GM19324 (cell line): ENCODE results near the gene KREMEN2.
A peak's percentile ranks its signal among the peaks of the same experiment; 100 is the strongest.

ENCODE experiments used
- ATAC-seq: cut with Tn5 transposase; IDR thresholded peaks from one replicate; pipeline ENCODE4 v1.9.1; 2021; ENCODE audit warnings: mild to moderate bottlenecking, moderate library complexity; ENCODE audit not compliant: unreplicated experiment, low FRiP score

The KREMEN2 gene

GRCh38 chr16:2976201-2976600, 12.1 kb downstream of the KREMEN2 start:
- ATAC-seq, result no peak

GRCh38 chr16:2976673-2977072, 12.6 kb downstream of the KREMEN2 start:
- no peak for ATAC-seq

- ATAC-seq, result no peak
Observed at GRCh38 chr16:2977440-2977839, 13.4 kb downstream of the KREMEN2 start.

GRCh38 chr16:2979669-2980226, 15.7 kb downstream of the KREMEN2 start:
- ATAC-seq, result peak; percentile 10

- peak; percentile 87 for ATAC-seq
Observed at GRCh38 chr16:2980227-2981176, 16.4 kb downstream of the KREMEN2 start, which contains the start of gene PKMYT1. PKMYT1 (minus strand) TSS chr16:2980446; CDS start chr16:2979657, 789 bp downstream.

- ATAC-seq, result no peak
Observed at GRCh38 chr16:2981177-2981898, 17.3 kb downstream of the KREMEN2 start.

GRCh38 chr16:2981899-2982250, 17.8 kb downstream of the KREMEN2 start:
- ATAC-seq, result no peak

GRCh38 chr16:2982402-2982801, 18.3 kb downstream of the KREMEN2 start:
- no peak for ATAC-seq

GRCh38 chr16:2983706-2984136, 19.6 kb downstream of the KREMEN2 start:
- ATAC-seq, result no peak

GRCh38 chr16:2985462-2985861, 21.4 kb downstream of the KREMEN2 start:
- ATAC-seq, result no peak

- ATAC-seq, result no peak
Observed at GRCh38 chr16:2985893-2986355, 21.8 kb downstream of the KREMEN2 start.

- ATAC-seq, result no peak
Observed at GRCh38 chr16:2986623-2987188, 22.6 kb downstream of the KREMEN2 start.

GRCh38 chr16:2987286-2987685, 23.2 kb downstream of the KREMEN2 start:
- ATAC-seq, result no peak

GRCh38 chr16:2987833-2988232, 23.8 kb downstream of the KREMEN2 start:
- ATAC-seq, result no peak

GRCh38 chr16:2988590-2989099, 24.6 kb downstream of the KREMEN2 start:
- ATAC-seq, result no peak

GRCh38 chr16:2990891-2991290, 26.8 kb downstream of the KREMEN2 start:
- ATAC-seq, result no peak

- ATAC-seq, result no peak
Observed at GRCh38 chr16:2991566-2992261, 27.6 kb downstream of the KREMEN2 start.

GRCh38 chr16:2992383-2993081, 28.5 kb downstream of the KREMEN2 start:
- ATAC-seq, result no peak

GRCh38 chr16:2996298-2996697, 32.2 kb downstream of the KREMEN2 start:
- no peak for ATAC-seq
